Fibroblast of skin of scalp (primary cell): ENCODE results near the gene GORASP2.

ENCODE experiments used
- DNase-seq: peaks from one replicate; pipeline ENCODE4 v3.0.0-alpha.2; 2013

GORASP2 gene

GRCh38 chr2:170967553-170967952, 38.5 kb downstream of the GORASP2 start:
- DNase-seq: no peak

GRCh38 chr2:170968205-170969003, 39.4 kb downstream of the GORASP2 start:
- DNase-seq: no peak

- no peak for DNase-seq
Measured at GRCh38 chr2:170969030-170969429, 40.0 kb downstream of the GORASP2 start.

- DNase-seq: no peak
Measured at GRCh38 chr2:170969872-170970496, 40.9 kb downstream of the GORASP2 start.

GRCh38 chr2:170971071-170971470, 42.0 kb downstream of the GORASP2 start:
- no peak for DNase-seq

- no peak for DNase-seq
Measured at GRCh38 chr2:170972296-170973224, 43.5 kb downstream of the GORASP2 start.

- DNase-seq: no peak
Measured at GRCh38 chr2:170973225-170973491, 44.1 kb downstream of the GORASP2 start.

- peak; percentile 76 for DNase-seq
Measured at GRCh38 chr2:170973492-170974303, 44.6 kb downstream of the GORASP2 start.

GRCh38 chr2:170974304-170974993, 45.4 kb downstream of the GORASP2 start:
- peak; percentile 62 for DNase-seq

GRCh38 chr2:170975127-170975942, 46.3 kb downstream of the GORASP2 start:
- DNase-seq: no peak

GRCh38 chr2:170975943-170976270, 46.9 kb downstream of the GORASP2 start:
- DNase-seq: no peak

GRCh38 chr2:170984079-170984478, 55.0 kb downstream of the GORASP2 start:
- DNase-seq: no peak

GRCh38 chr2:170985407-170985806, 56.4 kb downstream of the GORASP2 start:
- no peak for DNase-seq

- DNase-seq: no peak
Measured at GRCh38 chr2:170986566-170987258, 57.7 kb downstream of the GORASP2 start.

GRCh38 chr2:170991398-170992182, 62.5 kb downstream of the GORASP2 start:
- no peak for DNase-seq

GRCh38 chr2:170996316-170996715, 67.3 kb downstream of the GORASP2 start:
- no peak for DNase-seq

- no peak for DNase-seq
Measured at GRCh38 chr2:170997893-170998597, 69.0 kb downstream of the GORASP2 start.

- no peak for DNase-seq
Measured at GRCh38 chr2:170999654-171000053, 70.6 kb downstream of the GORASP2 start.

- no peak for DNase-seq
Measured at GRCh38 chr2:171004363-171004762, 75.3 kb downstream of the GORASP2 start.
